ENCODE data around the gene OR10H2. TPM values are rescaled to one million over a fixed set of nuclear protein-coding genes. Genes with fewer than 3 reads are reported as not detected.

OR10H2 gene
- total and polyA plus RNA-seq, 2 donors (not counting 3 experiments of a cell fraction or from before 2014, with no cell fraction given): not detected

GRCh38 chr19:15733895-15734294 lies 6.1 kb downstream of the OR10H2 start:
- no peaks in the 10 kb centered on the region for H3K27me3 ChIP-seq (ENCODE audit: control insufficient read depth in 2 of 2, insufficient read depth in 2 of 2, low read length in 2 of 2)
- ChIA-PET POLR2A (no interaction called here), CTCF (no interaction called here)
- H3K4me3 ChIP-seq (replicated peaks in 1 of 3; ENCODE audit: insufficient read depth in 1 of 3, low read depth in 1 of 3, low read length in 3 of 3): no peak overlapping the region
- intact Hi-C loops (cut with micrococcal nuclease): no loop called here
- H3K4me2 ChIP-seq (ENCODE audit: insufficient read depth, low read length): no peak overlapping the region
- no peaks in the 10 kb centered on the region for H3K9me1 ChIP-seq (replicated peaks; ENCODE audit: control insufficient read depth, extremely low read depth, insufficient read depth, low read length)
- no peaks in the 10 kb centered on the region for H3K36me3 ChIP-seq (ENCODE audit: control insufficient read depth in 2 of 2, extremely low read depth in 1 of 2, insufficient read depth in 2 of 2, low read length in 2 of 2)
- FAIRE-seq (no peak), DNase-seq (ENCODE audit: low read depth, low spot score) (no peak)
- H3K79me2 ChIP-seq (ENCODE audit: control insufficient read depth, insufficient read depth, low read length): no peaks in the 10 kb centered on the region
- no peak overlapping the region for H3K27ac ChIP-seq (ENCODE audit: insufficient read depth, low read depth, low read length)
- no peaks in the 10 kb centered on the region for H3K9me3 ChIP-seq (replicated peaks; ENCODE audit: control insufficient read depth, insufficient read depth, low read length)
- dilution Hi-C loops (cut with MboI; ENCODE audit: extremely low pct_ligation_motif_present, low sequenced_read_pairs): no loop called here
- no peaks in the 10 kb centered on the region for H3K4me1 ChIP-seq (ENCODE audit: control insufficient read depth, extremely low read depth, insufficient read depth, low read length)
- no TSS peak for BruUV-seq (replicated peaks)
- no peak overlapping the region for H2AFZ ChIP-seq (ENCODE audit: low read depth, low read length)
- no peak overlapping the region for H3K9ac ChIP-seq (replicated peaks; ENCODE audit: extremely low read depth, insufficient read depth, low read length)
- no peak for TF ChIP-seq CTCF (IDR thresholded peaks at IDR 0.05; ENCODE audit: extremely low read depth in 1 of 2, insufficient read depth in 1 of 2, low read depth in 1 of 2, low read length in 2 of 2)
- no peak for TF ChIP-seq MYC (IDR thresholded peaks at IDR 0.05; ENCODE audit: low read depth, low read length)
- no peak for TF ChIP-seq MAX (IDR thresholded peaks at IDR 0.05; ENCODE audit: insufficient read depth, insufficient read length)
- TF ChIP-seq JUN (IDR thresholded peaks at IDR 0.05; ENCODE audit: borderline replicate concordance, insufficient read depth, insufficient read length, low read depth): no peak
- TF ChIP-seq POLR2AphosphoS5 (IDR thresholded peaks at IDR 0.05; ENCODE audit: insufficient read depth, low read depth, low read length): no peak
- TF ChIP-seq POLR2A (IDR thresholded peaks at IDR 0.05; ENCODE audit: low read depth, low read length): no peak
- TF ChIP-seq FOS (IDR thresholded peaks at IDR 0.05; ENCODE audit: borderline replicate concordance, insufficient read depth, low read length): no peak
- no peak for TF ChIP-seq EZH2 (IDR thresholded peaks at IDR 0.05; ENCODE audit: borderline replicate concordance, low read depth, low read length, severe bottlenecking)
- no peak for TF ChIP-seq GATA2 (IDR thresholded peaks at IDR 0.05; ENCODE audit: insufficient read depth, insufficient read length, low read depth, low read length)
- no peaks in the 10 kb centered on the region for H4K20me1 ChIP-seq (replicated peaks; ENCODE audit: control insufficient read depth, extremely low read depth, insufficient read depth, low read length)
